ENCODE measurements around the gene TMEM52.

The TMEM52 gene

GRCh38 chr1:1918901-1919303, at the start of gene TMEM52:
Gene TMEM52 (minus strand): TSS chr1:1919279. CDS start chr1:1919265, 14 bp downstream.
- no peak for DNase-seq
- ATAC-seq, result peak; percentile 7

GRCh38 chr1:1967879-1968278, 48.8 kb upstream of the TMEM52 start:
- ATAC-seq (no peak), DNase-seq (no peak)

GRCh38 chr1:1967151-1967550, 48.1 kb upstream of the TMEM52 start:
- ATAC-seq, result no peak
- no peak for DNase-seq

- no peak for DNase-seq
- no peak for ATAC-seq
Observed at GRCh38 chr1:1966071-1966740, 47.1 kb upstream of the TMEM52 start.

GRCh38 chr1:1965546-1965945, 46.5 kb upstream of the TMEM52 start:
- ATAC-seq (no peak), DNase-seq (no peak)

- no peak for ATAC-seq
- DNase-seq, result no peak
Observed at GRCh38 chr1:1964811-1965210, 45.7 kb upstream of the TMEM52 start.

- DNase-seq (no peak), ATAC-seq (no peak)
Observed at GRCh38 chr1:1963570-1963969, 44.5 kb upstream of the TMEM52 start.

GRCh38 chr1:1962752-1963151, 43.7 kb upstream of the TMEM52 start:
- ATAC-seq, result no peak
- no peak for DNase-seq

- no peak for DNase-seq
- no peak for ATAC-seq
Observed at GRCh38 chr1:1960480-1961196, 41.6 kb upstream of the TMEM52 start.

- peak; percentile 79 for ATAC-seq
- DNase-seq, result peak; percentile 88
Observed at GRCh38 chr1:1959840-1960479, 40.9 kb upstream of the TMEM52 start.

- no peak for ATAC-seq
- no peak for DNase-seq
Observed at GRCh38 chr1:1959459-1959839, 40.4 kb upstream of the TMEM52 start.

GRCh38 chr1:1958071-1958541, 39.0 kb upstream of the TMEM52 start:
- ATAC-seq, result no peak
- DNase-seq, result no peak

- ATAC-seq (no peak), DNase-seq (no peak)
Observed at GRCh38 chr1:1957533-1957961, 38.5 kb upstream of the TMEM52 start.

- ATAC-seq (no peak), DNase-seq (no peak)
Observed at GRCh38 chr1:1956586-1957532, 37.8 kb upstream of the TMEM52 start.

GRCh38 chr1:1956101-1956500, 37.0 kb upstream of the TMEM52 start:
- ATAC-seq (no peak), DNase-seq (no peak)

GRCh38 chr1:1955621-1956094, 36.6 kb upstream of the TMEM52 start:
- DNase-seq, result no peak
- no peak for ATAC-seq

- peak; percentile 52 for DNase-seq
- peak; percentile 14 for ATAC-seq
Observed at GRCh38 chr1:1954831-1955441, 35.9 kb upstream of the TMEM52 start.

- ATAC-seq (no peak), DNase-seq (no peak)
Observed at GRCh38 chr1:1954015-1954414, 34.9 kb upstream of the TMEM52 start.

- no peak for DNase-seq
- ATAC-seq, result no peak
Observed at GRCh38 chr1:1950940-1951339, 31.9 kb upstream of the TMEM52 start.

- DNase-seq (no peak), ATAC-seq (no peak)
Observed at GRCh38 chr1:1948783-1949182, 29.7 kb upstream of the TMEM52 start.

- DNase-seq (no peak), ATAC-seq (no peak)
Observed at GRCh38 chr1:1947493-1947892, 28.4 kb upstream of the TMEM52 start.

- DNase-seq (no peak), ATAC-seq (no peak)
Observed at GRCh38 chr1:1946540-1946939, 27.5 kb upstream of the TMEM52 start.
